ENCODE results near the gene HAP1. TPM values are rescaled to one million over a fixed set of nuclear protein-coding genes. Genes with fewer than 3 reads are reported as not detected.

Gene HAP1
- total and polyA plus RNA-seq, 8 donors = 0.13 to 4.2 (median 1.3) TPM

GRCh38 chr17:41724476-41725050 lies 9.9 kb downstream of the HAP1 start:
- ATAC-seq = peak in 1 of 4 donors; percentile 53
- peak in 1 of 6 donors; percentile 30 for DNase-seq
- Histone ChIP-seq H3K4me1 (no peaks in the 10 kb centered on the region), H3K36me3 (no peaks in the 10 kb centered on the region), H3K9me3 (no peaks in the 10 kb centered on the region), H3K4me3 (no peak overlapping the region), H3K27me3 (no peaks in the 10 kb centered on the region), H3K27ac (no peak overlapping the region)
- 52 to 57% methylated on average over 14 to 17 of the region's 17 CpGs for WGBS, 2 donors
- intact Hi-C loops (cut with DNase I) = no loop called here
- no peak for FAIRE-seq
- no peak for TF ChIP-seq CTCF (IDR thresholded peaks at IDR 0.05)

GRCh38 chr17:41723801-41724475 lies 10.5 kb downstream of the HAP1 start:
- Histone ChIP-seq H3K27me3 (no peaks in the 10 kb centered on the region), H3K9me3 (no peaks in the 10 kb centered on the region), H3K4me3 (no peak overlapping the region), H3K27ac (no peak overlapping the region), H3K36me3 (no peaks in the 10 kb centered on the region), H3K4me1 (no peaks in the 10 kb centered on the region)
- WGBS, 2 donors = 69 to 74% methylated on average over 12 of the region's 12 CpGs
- no peak for DNase-seq
- ATAC-seq = no peak
- FAIRE-seq = no peak
- no peak for TF ChIP-seq CTCF (IDR thresholded peaks at IDR 0.05)
- intact Hi-C loops (cut with DNase I) = no loop called here

GRCh38 chr17:41722231-41722630 lies 12.2 kb downstream of the HAP1 start:
- intact Hi-C loops (cut with DNase I) = no loop called here
- Histone ChIP-seq H3K9me3 (no peaks in the 10 kb centered on the region), H3K36me3 (no peaks in the 10 kb centered on the region), H3K4me3 (no peak overlapping the region), H3K4me1 (no peaks in the 10 kb centered on the region), H3K27ac (no peak overlapping the region), H3K27me3 (no peaks in the 10 kb centered on the region)
- ATAC-seq = no peak
- FAIRE-seq = no peak
- WGBS, 2 donors = 81 to 87% methylated on average over 7 of the region's 7 CpGs
- no peak for DNase-seq
- TF ChIP-seq CTCF (IDR thresholded peaks at IDR 0.05) = no peak

GRCh38 chr17:41718287-41718645 lies 16.2 kb downstream of the HAP1 start:
- no peak for FAIRE-seq
- ATAC-seq = no peak
- no peak for DNase-seq

More at GRCh38 chr17:41718287-41718645, 16.2 kb downstream of the HAP1 start:
- intact Hi-C loops (cut with DNase I) = no loop called here
- WGBS, 2 donors = 49 to 63% methylated on average over 5 of the region's 5 CpGs
- Histone ChIP-seq H3K4me1 (no peaks in the 10 kb centered on the region), H3K36me3 (no peaks in the 10 kb centered on the region), H3K4me3 (no peak overlapping the region), H3K9me3 (no peaks in the 10 kb centered on the region), H3K27me3 (no peaks in the 10 kb centered on the region), H3K27ac (no peak overlapping the region)
- no peak for TF ChIP-seq CTCF (IDR thresholded peaks at IDR 0.05)

Measured in pancreas (tissue), 10 donors.